HG03039 (cell line): ENCODE measurements around the gene DMKN.

Experiments
- ATAC-seq: cut with Tn5 transposase; IDR thresholded peaks from one replicate; pipeline ENCODE4 v1.9.1; 2021; ENCODE audit warnings: mild to moderate bottlenecking, moderate library complexity; ENCODE audit not compliant: unreplicated experiment

The DMKN gene, protein sequence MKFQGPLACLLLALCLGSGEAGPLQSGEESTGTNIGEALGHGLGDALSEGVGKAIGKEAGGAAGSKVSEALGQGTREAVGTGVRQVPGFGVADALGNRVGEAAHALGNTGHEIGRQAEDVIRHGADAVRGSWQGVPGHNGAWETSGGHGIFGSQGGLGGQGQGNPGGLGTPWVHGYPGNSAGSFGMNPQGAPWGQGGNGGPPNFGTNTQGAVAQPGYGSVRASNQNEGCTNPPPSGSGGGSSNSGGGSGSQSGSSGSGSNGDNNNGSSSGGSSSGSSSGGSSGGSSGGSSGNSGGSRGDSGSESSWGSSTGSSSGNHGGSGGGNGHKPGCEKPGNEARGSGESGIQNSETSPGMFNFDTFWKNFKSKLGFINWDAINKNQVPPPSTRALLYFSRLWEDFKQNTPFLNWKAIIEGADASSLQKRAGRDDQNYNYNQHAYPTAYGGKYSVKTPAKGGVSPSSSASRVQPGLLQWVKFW

DNA sequence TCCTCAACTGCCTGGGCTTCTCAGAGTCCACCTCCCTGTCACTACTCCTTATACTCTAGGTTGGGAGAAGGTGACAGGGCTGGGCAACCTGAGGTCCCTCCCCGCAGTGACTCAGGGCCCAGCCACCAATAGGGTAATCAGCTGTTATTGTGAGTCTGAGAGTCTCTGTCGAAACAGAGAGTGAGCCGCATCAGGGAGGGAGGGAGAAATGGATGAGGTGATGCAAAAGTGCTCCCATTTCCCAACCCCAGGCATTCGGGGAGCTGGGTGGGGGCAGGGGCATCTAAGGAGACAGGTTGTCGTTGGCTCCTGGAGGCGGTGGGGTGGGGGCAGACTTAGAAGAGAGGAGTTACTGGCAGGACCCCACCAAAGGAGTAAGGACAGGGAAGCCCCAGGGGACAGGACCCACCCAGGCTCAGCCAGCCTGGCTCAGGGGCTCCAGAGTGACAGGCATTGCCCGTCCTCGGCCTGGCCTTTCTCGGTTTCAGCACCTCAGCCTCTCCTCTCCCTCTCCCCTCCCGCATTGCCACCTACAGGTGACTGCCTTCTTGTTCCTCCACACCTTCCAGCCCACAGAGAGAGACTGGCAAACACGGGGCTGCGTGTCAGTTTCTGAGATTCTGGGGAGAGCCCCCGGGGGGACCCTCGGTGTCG is at the start of gene DMKN:
TSS of gene DMKN (minus strand) at position 22 of the 654 bp plus-strand sequence. CDS start 174 bp downstream, outside the sequence.
- no peak for ATAC-seq

DNA sequence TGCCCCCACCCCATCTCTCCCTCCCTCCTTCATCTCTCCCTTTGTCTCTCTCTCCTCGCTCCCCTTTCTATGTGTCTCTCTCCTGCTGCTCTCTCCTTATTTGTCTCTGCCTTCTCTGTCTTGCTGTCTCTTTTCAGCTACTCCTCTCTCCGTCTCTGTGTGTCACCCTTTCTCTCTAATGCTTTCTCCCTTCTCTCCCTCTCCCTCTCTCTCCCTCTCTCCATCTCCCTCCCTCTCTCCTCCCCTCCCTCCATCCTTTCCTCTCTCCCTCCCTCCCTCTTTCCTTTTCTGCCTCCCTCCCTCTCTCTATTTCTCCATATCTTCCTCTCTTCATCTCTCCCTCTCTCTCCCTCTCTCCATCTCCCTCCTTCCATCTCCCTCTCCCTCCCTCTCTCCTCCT is 49.3 kb upstream of the DMKN start:
- no peak for ATAC-seq

DNA sequence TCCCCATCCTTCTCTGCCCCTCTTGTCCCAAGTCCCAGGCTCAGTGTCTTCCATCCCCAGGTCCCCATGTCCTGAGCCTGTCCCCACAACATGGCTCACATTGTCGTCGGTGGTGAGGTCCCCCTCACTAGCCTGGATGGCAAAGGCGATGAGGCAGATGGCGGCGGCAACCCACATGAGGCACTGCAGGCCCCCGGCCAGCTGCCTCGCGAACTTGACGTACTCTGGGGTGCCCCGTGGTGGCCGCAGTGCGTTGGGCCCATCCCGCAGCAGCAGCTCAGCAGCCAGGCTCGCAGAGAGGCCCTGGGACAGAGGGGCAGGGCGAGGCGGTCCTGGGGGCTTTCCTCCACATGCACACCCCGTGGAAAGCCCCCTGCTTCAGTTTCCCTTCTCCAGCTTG is 48.9 kb upstream of the DMKN start:
- no peak for ATAC-seq

GRCh38 chr19:35561436-35561835 is 48.0 kb upstream of the DMKN start:
- ATAC-seq: no peak

- ATAC-seq: no peak
Measured at GRCh38 chr19:35560677-35561076, 47.2 kb upstream of the DMKN start.

DNA sequence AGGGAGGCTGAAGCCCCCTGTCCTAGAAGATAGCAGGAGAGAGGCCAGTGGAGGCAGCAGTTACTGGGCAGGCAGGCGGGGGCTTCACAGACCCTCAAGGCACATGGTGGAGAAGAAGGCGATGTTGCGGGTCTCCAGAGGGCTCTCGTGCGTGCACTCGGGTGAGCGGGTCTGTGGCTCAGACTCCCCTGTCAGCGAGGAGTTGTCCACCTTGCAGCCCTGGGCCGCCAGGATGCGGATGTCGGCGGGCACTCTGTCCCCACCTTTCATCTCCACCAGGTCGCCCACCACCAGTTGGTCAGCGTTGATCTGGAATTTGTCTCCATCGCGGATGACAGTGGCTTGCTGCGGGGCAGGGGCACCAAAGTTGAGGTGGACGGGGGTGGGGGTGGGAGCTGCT is 46.8 kb upstream of the DMKN start:
- no peak for ATAC-seq

DNA sequence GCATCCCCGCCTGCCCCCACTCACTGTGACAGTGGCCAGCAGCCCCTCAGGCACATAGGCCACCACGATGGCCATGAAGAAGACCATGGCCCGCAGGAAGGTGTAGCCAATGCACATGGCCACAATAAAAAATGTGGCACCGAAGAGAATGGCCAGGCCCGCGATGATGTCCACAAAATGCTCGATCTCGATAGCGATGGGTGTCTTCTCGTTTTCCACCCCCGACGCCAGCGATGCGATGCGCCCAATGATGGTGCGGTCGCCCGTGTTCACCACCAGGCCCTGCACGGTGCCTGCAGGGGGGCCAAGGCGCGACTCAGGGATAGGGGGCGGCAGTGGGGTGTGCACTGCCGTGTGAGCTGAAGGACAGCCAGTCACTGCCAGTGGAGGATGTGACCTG is 46.3 kb upstream of the DMKN start:
- no peak for ATAC-seq

- no peak for ATAC-seq
Measured at GRCh38 chr19:35559281-35559659, 45.8 kb upstream of the DMKN start.

- no peak for ATAC-seq
Measured at GRCh38 chr19:35558400-35559280, 45.2 kb upstream of the DMKN start.

GRCh38 chr19:35557539-35558399 is 44.3 kb upstream of the DMKN start:
- ATAC-seq: no peak

DNA sequence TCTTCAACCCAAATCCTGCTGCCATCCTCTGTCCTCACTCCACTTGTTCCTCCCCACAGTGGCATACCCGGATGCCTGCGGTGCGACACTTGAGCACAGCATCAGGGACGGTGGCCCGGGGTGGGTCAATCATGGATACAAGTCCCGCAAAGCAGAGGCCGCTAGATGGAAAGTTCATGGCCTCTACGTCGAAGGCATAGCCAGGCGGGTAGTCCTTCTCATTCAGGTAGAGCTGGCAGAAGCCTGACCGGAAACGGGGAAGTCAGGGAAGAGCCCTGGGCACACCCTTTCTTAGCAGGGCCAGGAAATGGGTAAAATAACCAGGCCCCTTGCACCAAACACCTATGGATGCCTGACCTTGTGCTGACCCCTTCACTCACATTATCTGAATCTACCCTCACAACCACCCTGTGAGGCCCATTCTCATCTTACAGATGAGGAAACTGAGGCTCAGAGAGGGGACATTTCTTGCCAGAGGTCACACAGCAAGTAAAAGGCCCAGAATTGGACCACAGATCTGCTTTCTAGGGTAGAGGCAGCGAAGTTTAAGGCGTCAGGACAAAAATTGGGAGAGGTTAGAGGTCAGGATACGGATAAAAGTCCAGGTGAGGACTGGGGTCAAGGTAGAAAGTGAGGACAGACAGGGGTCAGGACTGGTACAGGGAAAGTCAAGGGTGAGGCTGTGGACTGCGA is 43.5 kb upstream of the DMKN start:
- ATAC-seq: no peak

DNA sequence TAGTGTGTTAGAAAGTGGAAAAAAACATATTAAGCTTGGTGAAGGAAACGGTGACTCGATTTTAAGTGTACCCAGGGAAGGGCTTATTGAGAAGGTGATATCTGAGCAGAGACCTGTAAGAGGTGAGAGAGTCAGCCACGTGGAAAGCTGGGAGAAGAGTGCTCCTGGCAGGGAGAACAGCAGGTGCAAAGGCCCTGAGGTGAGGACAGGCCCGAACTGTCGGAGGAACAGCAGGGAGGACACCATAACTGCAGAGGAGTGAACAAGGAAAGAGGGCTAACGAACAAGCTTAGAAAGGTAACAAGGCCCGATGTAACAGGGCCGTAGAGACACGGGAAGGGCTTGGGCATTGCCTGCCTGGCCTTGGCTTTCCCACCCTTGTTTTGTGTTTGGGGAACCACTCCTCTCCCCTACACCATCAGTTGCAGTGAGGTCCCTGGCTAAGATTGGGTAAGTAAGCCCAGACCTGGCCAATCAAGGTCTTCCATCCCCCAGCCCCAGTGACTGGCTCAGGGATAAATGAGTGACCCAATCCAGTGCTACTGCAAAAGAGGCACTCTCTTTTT is 42.7 kb upstream of the DMKN start:
- no peak for ATAC-seq

DNA sequence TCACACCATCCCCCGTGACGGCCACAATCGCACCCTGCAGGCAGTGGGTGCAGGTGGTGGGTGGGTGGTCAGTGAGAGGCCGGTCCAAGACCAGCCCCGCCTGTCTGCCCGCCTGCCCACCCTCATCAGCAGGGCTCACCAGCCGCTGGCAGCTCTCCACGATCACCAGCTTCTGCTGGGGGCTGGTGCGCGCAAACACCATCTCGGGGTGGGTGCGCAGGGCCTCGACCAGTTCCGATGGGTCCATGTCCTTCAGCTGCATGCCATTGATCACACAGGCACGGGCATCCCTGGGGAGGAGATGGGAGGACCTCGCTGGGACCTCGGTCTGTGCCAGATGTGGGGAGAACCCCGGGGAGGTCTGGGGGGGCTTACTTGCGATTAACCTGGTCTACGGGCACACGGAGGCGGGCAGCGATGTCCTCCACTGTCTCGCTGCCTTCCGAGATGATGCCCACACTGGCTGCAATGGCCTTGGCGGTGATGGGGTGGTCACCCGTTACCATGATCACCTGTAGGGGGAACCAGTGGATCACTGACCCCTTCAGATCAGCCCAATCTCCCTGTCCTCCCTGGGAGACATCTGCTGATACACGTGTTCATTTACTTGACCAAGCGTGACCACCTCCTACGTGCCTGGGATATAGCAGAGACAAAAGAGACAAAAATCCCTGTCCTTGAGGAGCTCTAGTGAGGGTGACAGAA is 42.0 kb upstream of the DMKN start:
- ATAC-seq: no peak

DNA sequence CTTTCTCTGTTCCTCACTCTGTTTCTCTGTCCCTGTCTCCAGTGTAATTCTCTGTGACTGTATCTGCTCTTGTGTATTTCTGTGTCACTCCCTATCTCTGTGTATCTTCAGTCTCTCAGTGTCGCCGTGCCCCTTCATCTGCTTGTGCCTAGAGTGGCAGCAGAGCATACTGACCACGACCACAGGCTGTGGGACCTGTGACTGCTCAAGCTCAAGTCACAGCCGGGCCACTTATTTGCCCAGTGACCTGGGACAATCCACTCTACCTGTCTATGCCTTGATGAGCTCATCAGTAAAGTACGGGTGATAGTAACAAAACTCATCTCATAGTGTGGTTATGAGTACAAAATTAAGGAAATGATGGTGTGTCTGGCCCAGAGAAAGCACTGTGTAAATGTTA is 40.6 kb upstream of the DMKN start:
- ATAC-seq: no peak

DNA sequence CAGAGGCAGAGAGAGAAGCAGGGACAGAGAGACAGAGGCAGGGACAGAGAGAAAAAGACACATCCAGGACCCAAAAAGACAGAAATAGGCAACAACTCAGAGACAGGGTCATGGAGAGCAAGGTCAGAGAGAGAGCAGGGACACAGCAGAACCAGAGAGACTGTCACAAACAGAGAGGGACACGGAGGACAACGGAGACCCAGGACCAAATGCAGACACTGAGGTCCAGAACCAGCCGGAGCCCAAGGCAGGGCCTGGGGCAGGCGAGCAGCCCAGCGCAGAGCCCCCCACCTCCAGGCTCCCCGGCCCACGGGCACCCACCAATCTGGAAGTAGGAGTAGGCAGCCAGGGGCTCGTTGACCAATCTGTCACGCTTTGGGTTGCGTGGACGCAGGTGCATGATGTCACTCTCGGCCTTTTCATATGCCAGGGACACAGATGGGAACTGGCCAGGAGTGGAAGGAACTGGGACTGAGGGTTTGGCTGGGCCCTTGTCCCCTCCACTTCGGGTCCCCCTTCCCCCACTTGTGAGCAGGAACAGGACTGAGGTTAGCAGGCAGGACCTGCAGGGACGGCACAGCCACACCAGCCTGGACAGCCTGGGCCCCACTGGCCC is 40.0 kb upstream of the DMKN start:
- ATAC-seq: no peak

GRCh38 chr19:35552534-35553384 is 39.3 kb upstream of the DMKN start:
- no peak for ATAC-seq

GRCh38 chr19:35551091-35551810 is 37.8 kb upstream of the DMKN start:
- ATAC-seq: no peak
